ENCODE results near the gene GGNBP2. TPM values are rescaled to one million over a fixed set of nuclear protein-coding genes. Genes with fewer than 3 reads are reported as not detected.

GGNBP2 gene
- total and polyA plus RNA-seq, 9 donors, result 45.1 to 92.1 (median 66.2) TPM

DNA sequence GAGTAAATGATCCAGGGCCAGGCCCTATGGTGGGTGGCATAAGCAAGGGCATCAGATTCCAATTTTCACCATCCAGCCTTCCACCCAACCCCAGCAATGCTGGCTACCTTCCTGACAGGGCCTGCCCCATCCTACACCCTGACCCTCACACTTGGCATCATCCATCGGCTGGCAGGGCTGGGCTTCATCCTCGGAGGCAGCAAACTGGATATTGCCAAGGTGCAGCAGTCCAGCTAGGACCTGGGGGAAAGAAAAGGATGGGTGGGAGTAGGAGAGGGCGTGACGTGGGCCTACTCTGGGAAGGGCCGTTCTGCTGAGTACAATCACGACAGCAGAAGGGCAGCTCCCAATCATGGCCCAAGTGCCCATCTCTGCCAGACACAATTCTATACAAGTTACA is 33.5 kb upstream of the GGNBP2 start:
- Histone ChIP-seq H3K36me3 (no peaks in the 10 kb centered on the region), H3K27me3 (no peaks in the 10 kb centered on the region), H3K9me3 (no peaks in the 10 kb centered on the region), H3K4me3 (no peak overlapping the region), H3K27ac (no peak overlapping the region), H3K4me1 (ENCODE audit: insufficient read depth) (no peaks in the 10 kb centered on the region)
- no peak for DNase-seq
- intact Hi-C loops (cut with DNase I), result no loop called here
- 83 to 91% (median 90%) methylated on average over 6 of the region's 6 CpGs for WGBS, 3 donors
- no peak for TF ChIP-seq CTCF (IDR thresholded peaks at IDR 0.05)
- no peak for TF ChIP-seq POLR2A (IDR thresholded peaks at IDR 0.05)
- TF ChIP-seq EP300 (IDR thresholded peaks at IDR 0.05), result no peak

DNA sequence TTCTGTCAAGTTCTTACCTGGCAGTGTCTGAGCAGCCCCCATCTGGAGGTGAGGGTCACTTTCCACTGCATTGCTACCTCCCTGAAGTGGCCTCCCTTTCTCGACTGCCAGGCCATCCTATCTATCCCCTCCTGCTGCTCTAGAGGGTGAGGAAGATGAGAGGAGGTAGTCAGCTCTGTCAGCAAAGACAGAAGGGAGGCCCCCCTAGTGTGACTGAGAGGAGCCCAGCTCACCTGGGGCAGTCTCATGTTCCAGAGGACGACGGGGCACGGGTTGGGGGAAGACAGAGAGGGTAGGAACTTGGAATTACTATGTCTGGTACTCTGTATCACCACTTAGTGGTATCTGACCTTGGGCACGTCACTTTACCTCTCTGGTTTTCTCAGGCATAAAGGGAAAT is 32.1 kb upstream of the GGNBP2 start:
- Histone ChIP-seq H3K27me3 (no peaks in the 10 kb centered on the region), H3K9me3 (no peaks in the 10 kb centered on the region), H3K27ac (no peak overlapping the region), H3K4me3 (no peak overlapping the region), H3K36me3 (no peaks in the 10 kb centered on the region), H3K4me1 (ENCODE audit: insufficient read depth) (no peaks in the 10 kb centered on the region)
- 79 to 87% (median 85%) methylated on average over 5 of the region's 5 CpGs for WGBS, 3 donors
- no peak for DNase-seq
- intact Hi-C loops (cut with DNase I), result no loop called here
- no peak for TF ChIP-seq CTCF (IDR thresholded peaks at IDR 0.05)

- no peak for DNase-seq
- Histone ChIP-seq H3K4me3 (no peak overlapping the region), H3K9me3 (no peaks in the 10 kb centered on the region), H3K36me3 (no peaks in the 10 kb centered on the region), H3K4me1 (ENCODE audit: insufficient read depth) (no peaks in the 10 kb centered on the region), H3K27ac (no peak overlapping the region), H3K27me3 (no peaks in the 10 kb centered on the region)
- intact Hi-C loops (cut with DNase I), result no loop called here
- WGBS, 3 donors, result 92 to 94% (median 94%) methylated on average over 3 of the region's 3 CpGs
- TF ChIP-seq EP300 (IDR thresholded peaks at IDR 0.05) (no peak), CTCF (IDR thresholded peaks at IDR 0.05) (no peak), POLR2A (IDR thresholded peaks at IDR 0.05) (no peak)
Measured at GRCh38 chr17:36514856-36515255, 29.9 kb upstream of the GGNBP2 start.

- Histone ChIP-seq H3K9me3 (no peaks in the 10 kb centered on the region), H3K4me1 (ENCODE audit: insufficient read depth) (no peaks in the 10 kb centered on the region), H3K36me3 (no peaks in the 10 kb centered on the region), H3K4me3 (no peak overlapping the region), H3K27ac (no peak overlapping the region), H3K27me3 (no peaks in the 10 kb centered on the region)
- WGBS, 3 donors, result 79 to 89% (median 83%) methylated on average over 4 of the region's 4 CpGs
- DNase-seq, result no peak
- intact Hi-C loops (cut with DNase I), result no loop called here
- no peak for TF ChIP-seq POLR2A (IDR thresholded peaks at IDR 0.05)
- TF ChIP-seq CTCF (IDR thresholded peaks at IDR 0.05), result no peak
- no peak for TF ChIP-seq EP300 (IDR thresholded peaks at IDR 0.05)
Measured at GRCh38 chr17:36515837-36516236, 28.9 kb upstream of the GGNBP2 start.

DNA sequence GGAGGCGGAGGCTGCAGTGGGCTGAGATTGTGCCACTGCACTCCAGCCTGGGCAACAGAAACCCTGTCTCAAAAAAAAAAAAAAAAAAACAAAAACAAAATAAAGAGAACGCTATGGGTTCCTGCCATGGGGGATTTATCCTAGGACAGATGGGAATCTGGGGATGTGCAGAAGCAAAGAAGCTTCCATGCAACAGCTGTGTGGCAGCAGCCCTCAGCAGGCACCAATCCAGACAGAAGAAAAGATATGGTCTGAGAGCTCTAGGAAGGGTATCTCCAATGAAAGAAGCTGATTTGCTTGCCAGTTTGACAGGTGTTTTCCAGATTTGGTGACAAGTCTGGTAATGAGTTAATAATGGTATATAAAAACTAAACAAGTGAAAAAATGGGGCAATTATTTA is 21.6 kb upstream of the GGNBP2 start:
- WGBS, 3 donors, result 81 to 83% (median 82%) methylated on average over 2 of the region's 2 CpGs
- Histone ChIP-seq H3K27ac (no peak overlapping the region), H3K36me3 (no peaks in the 10 kb centered on the region), H3K9me3 (no peaks in the 10 kb centered on the region), H3K27me3 (no peaks in the 10 kb centered on the region), H3K4me3 (no peak overlapping the region), H3K4me1 (ENCODE audit: insufficient read depth) (no peaks in the 10 kb centered on the region)
- intact Hi-C loops (cut with DNase I), result no loop called here
- TF ChIP-seq POLR2A (IDR thresholded peaks at IDR 0.05) (no peak), CTCF (IDR thresholded peaks at IDR 0.05) (no peak), EP300 (IDR thresholded peaks at IDR 0.05) (no peak)
- DNase-seq, result no peak
